Neural cell (in vitro differentiated cells): Measurements from ENCODE around the gene CRYGC.

ENCODE experiments used
- EZH2 ChIP-seq: fragments of 200-600, 300-800 bp; shearing (Covaris generic), sonication (generic); IDR thresholded peaks from 2 replicates; pipeline ENCODE4 v1.6.1; 2014; ENCODE audit warnings: antibody characterized with exemption, low read length, borderline replicate concordance, mild to moderate bottlenecking; ENCODE audit not compliant: insufficient read depth, poor library complexity, severe bottlenecking
- MXI1 ChIP-seq: fragments of 450-650 bp; conservative IDR thresholded peaks from 2 replicates; pipeline ENCODE4 v1.6.1; 2014; ENCODE audit warnings: antibody characterized with exemption, mild to moderate bottlenecking; ENCODE audit not compliant: poor library complexity, severe bottlenecking
- POLR2AphosphoS5 ChIP-seq: IDR thresholded peaks from 2 replicates; pipeline ENCODE4 v1.6.1; 2012
- REST ChIP-seq: IDR thresholded peaks from 2 replicates; pipeline ENCODE4 v1.6.1; 2012; ENCODE audit warnings: borderline replicate concordance
- SMC3 ChIP-seq: fragments of 450-650 bp; conservative IDR thresholded peaks from 2 replicates; pipeline ENCODE4 v1.6.1; 2014; ENCODE audit warnings: antibody characterized with exemption, mild to moderate bottlenecking, moderate library complexity; ENCODE audit not compliant: poor library complexity
- TAF1 ChIP-seq: IDR thresholded peaks from 2 replicates; pipeline ENCODE4 v1.6.1; 2012; ENCODE audit warnings: low read depth
- TF ChIP-seq, protein P1 (sequence below): fragments of 450-650 bp; IDR thresholded peaks from 2 replicates; pipeline ENCODE4 v1.5.1; 2014; ENCODE audit warnings: antibody characterized with exemption, mild to moderate bottlenecking, moderate library complexity; ENCODE audit not compliant: poor library complexity, severe bottlenecking

DNA sequence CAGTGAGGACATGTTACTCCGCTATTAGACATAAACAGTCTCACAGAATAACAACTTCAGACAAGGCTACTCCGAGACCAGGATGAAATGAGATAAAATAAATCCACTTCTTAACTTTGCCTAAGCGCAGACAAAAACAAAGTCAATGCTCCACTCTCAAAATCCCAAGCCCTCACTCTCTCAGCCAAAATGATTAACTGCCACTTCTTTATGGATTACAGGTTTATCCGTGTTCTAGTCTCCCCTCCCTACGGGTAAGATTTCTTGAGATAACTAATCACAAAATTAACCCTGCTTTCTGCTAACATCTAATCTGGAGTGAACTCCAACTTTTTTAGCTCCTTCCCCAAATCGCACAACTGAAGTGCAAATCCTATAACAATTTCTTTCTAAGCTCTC, 1.1 kb upstream of the CRYGC start:
- TF ChIP-seq, protein P1, sequence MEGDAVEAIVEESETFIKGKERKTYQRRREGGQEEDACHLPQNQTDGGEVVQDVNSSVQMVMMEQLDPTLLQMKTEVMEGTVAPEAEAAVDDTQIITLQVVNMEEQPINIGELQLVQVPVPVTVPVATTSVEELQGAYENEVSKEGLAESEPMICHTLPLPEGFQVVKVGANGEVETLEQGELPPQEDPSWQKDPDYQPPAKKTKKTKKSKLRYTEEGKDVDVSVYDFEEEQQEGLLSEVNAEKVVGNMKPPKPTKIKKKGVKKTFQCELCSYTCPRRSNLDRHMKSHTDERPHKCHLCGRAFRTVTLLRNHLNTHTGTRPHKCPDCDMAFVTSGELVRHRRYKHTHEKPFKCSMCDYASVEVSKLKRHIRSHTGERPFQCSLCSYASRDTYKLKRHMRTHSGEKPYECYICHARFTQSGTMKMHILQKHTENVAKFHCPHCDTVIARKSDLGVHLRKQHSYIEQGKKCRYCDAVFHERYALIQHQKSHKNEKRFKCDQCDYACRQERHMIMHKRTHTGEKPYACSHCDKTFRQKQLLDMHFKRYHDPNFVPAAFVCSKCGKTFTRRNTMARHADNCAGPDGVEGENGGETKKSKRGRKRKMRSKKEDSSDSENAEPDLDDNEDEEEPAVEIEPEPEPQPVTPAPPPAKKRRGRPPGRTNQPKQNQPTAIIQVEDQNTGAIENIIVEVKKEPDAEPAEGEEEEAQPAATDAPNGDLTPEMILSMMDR = no peak
- TF ChIP-seq SMC3 (no peak), POLR2AphosphoS5 (no peak), EZH2 (no peak), MXI1 (no peak), REST (no peak), TAF1 (no peak)
